ENCODE measurements around the gene SIRT5. TPM values are rescaled to one million over a fixed set of nuclear protein-coding genes. Genes with fewer than 3 reads are reported as not detected.

Gene SIRT5
- total RNA-seq, 1 donor from 2014 or later: 8.9 TPM

- no peak for DNase-seq (ENCODE audit: extremely low read depth, low read depth, low spot score)
Observed at GRCh38 chr6:13586603-13587542, 12.5 kb downstream of the SIRT5 start.

DNA sequence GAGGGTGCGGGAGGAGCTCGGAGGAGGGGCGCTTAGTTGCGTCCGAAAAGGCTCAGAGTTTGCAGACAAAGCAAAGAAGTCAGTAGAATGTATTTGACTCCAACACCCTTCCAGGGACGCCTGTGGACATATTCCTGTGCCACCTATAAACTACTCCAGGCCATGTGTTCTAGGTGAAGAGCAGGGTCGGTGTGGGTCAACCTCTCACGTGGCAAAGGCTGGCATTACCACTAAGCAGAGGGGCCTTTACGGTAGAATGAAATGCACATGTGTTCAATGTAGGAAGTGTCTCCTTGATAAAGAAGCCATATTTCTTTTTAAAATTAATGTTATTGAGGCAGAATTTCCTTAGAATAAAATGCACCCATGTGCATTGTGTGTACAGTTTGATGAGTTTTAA, 15.4 kb downstream of the SIRT5 start:
- no peak for DNase-seq (ENCODE audit: extremely low read depth, low read depth, low spot score)

DNA sequence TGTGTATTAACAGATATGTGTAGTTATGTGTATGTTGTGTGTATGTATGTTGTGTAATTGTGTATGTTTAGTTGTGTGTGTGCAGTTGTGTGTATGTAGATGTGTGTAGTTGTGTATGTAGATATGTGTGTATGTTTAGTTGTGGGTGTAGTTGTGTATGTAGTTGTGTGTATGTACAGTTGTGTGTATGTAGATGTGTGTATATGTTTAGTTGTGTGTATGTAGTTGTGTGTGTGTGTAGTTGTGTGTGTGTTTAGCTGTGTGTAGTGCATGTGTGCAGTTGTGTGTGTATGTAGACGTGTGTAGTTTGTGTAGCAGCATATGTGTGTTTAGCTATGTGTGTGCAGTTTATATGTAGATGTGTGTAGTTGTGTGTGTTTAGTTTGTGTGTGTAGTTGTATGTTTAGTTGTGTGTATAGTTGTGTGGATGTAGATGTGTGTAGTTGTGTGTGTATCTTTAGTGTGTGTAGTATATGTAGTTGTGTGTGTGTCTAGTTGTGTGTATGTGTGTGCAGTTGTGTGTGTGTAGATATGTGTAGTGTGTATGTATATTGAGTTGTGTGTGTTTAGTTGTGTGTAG, 16.3 kb downstream of the SIRT5 start:
- DNase-seq (ENCODE audit: extremely low read depth, low read depth, low spot score): no peak

DNA sequence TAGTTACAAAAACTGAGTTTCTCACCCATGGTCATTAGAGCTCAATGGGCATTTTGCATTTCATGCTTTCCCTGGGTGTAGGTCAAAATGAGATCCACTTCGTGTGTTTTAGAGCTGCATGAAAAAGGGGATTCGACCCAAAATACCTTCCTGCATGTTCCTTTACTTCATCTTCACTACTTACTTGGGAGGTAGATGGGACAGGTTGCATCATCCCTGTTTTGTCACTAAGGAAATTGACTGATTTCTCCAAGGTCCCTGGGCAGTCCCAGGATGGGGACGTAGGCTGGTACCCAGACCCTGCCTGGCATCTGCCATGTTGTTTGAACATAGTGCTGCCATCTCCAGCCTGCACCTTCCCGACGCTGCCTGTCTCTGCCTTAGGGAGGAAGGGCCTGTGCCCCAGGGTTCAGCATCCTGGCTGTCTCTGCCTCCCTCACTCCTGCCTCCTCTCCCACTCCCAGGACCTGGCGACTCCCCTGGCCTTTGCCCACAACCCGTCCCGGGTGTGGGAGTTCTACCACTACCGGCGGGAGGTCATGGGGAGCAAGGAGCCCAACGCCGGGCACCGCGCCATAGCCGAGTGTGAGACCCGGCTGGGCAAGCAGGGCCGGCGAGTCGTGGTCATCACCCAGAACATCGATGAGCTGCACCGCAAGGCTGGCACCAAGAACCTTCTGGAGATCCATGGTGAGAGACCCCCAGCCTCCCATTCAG, 17.0 kb downstream of the SIRT5 start:
- no peak for DNase-seq (ENCODE audit: extremely low read depth, low read depth, low spot score)

DNA sequence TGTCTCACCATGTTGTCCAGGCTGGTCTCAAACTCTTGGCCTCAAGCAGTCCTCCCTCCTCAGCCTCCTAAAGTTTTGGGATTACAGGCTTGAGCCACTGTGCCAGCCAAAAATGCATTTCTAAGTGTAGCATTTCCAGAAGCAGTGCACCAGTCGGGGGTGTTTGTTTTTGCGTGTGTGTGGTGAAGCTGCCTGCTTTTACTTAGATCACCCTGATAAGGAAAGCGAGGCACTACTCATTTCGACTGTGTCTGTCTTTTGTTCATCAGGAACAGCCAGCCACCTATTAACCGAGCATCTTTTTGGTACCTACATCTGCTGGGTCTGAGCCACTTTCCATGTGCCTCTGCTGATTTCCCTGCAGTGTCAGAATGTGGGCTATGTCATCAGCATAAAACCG, 18.7 kb downstream of the SIRT5 start:
- DNase-seq (ENCODE audit: extremely low read depth, low read depth, low spot score): no peak

DNA sequence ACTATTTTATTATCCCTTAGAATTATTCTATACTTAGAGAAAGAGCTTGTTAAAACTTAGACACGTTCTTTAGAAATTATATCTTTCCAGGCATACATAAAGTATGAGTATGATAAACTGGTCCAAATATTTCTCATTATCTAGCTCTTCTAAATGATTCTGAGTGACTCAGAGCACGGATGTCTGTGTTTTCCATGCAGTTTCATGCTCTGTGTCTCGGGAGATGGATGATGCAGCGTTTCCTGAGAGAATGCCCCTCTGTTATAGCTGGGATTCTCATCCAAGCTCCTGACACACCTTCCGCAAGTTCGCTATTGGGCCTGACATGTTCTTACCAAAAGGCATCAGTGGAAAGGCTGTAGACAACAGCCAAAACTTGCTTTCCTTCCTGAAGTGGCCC, 19.3 kb downstream of the SIRT5 start:
- DNase-seq (ENCODE audit: extremely low read depth, low read depth, low spot score): no peak

GRCh38 chr6:13597073-13597472, 22.7 kb downstream of the SIRT5 start:
- no peak for DNase-seq (ENCODE audit: extremely low read depth, low read depth, low spot score)

GRCh38 chr6:13600036-13600435, 25.6 kb downstream of the SIRT5 start:
- no peak for DNase-seq (ENCODE audit: extremely low read depth, low read depth, low spot score)

GRCh38 chr6:13604135-13604534, 29.7 kb downstream of the SIRT5 start:
- no peak for DNase-seq (ENCODE audit: extremely low read depth, low read depth, low spot score)

GRCh38 chr6:13604546-13605416, 30.4 kb downstream of the SIRT5 start:
- no peak for DNase-seq (ENCODE audit: extremely low read depth, low read depth, low spot score)

DNA sequence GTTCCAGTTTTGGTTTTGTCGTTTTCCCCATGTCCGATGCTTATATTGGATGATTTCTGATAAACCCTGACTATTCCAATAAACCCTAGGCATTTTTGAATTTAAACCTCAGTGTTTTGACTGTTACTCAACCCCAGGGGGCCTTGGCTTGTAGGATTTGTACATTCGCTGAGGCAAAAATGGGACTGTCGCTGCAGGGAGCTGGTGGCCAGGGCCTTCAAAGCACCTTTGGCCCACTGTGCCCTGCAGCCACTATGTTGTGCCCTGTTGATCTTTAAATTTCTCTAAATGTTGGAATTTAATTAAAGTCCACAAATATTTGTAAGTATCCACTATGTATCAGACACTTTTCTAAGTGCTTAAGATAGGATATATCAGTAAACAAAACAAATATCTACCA, 31.2 kb downstream of the SIRT5 start:
- DNase-seq (ENCODE audit: extremely low read depth, low read depth, low spot score): no peak

- DNase-seq (ENCODE audit: extremely low read depth, low read depth, low spot score): no peak
Observed at GRCh38 chr6:13611715-13612114, 37.3 kb downstream of the SIRT5 start.

DNA sequence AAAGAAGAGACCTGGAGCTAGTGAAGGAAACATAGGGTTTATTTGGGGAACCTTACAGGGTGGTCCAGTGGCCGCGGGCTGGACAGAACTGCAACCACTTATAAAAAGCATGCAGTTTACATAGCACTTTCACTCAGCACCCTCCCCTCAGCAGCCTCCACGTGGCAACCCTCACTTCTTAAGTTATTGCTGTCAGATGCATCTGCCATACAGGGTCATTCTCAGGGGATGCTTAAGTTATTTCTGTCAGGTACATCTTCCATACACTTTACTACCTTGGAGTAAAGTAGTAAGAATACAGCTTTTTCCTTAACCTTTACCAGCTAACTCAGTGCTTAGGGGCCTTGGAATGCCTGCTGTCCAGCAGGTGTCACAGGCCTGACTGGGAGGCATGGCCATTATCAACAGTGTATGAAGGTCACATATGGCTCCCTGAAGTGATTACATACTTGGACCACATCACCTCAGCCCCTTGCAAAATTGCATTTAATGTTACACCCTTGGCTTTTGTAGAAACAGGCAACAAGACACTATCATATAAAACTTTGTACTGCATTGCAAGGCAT, 38.7 kb downstream of the SIRT5 start:
- DNase-seq (ENCODE audit: extremely low read depth, low read depth, low spot score): no peak

DNA sequence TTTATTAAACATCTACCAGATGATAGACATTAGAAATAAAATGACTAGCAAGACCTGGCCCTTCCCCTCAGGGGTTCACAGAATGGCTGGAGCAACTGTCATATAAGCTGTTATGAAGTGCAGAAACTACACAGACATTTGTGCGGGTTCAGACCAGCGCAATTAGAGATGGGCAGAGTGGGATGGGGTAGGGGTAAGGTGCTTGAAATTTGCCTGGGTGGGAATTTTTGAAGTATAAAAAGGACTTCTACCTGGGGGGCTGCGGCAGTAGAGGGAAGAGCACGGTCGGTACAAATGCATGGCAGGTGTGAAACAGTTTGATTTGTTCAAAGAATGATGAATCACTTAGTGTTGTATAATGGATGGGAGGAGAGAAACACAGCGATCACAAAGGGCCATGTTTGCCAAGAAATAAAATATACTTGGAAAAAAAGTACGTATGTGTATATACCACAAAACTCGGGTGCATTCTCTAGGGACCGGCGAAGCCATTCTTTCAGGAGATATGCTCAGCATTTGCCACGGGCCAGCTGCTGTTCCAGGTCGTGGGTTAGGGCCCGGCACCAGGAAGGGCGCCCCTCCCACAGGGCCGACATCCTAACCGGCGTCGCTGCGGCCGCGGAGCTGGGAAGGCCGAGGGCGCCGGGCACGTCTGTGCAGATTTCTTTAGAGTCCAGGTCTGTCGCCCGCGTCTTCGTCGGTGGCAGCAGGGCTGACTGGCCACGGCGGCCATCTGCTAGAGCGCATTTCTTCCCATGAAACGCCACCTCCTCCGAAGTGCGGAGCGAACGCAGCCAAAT, 39.9 kb downstream of the SIRT5 start:
- no peak for DNase-seq (ENCODE audit: extremely low read depth, low read depth, low spot score)

GRCh38 chr6:13614926-13615791, 40.8 kb downstream of the SIRT5 start, which contains the start of gene NOL7:
NOL7 (plus strand) TSS chr6:13615335; CDS start chr6:13615359, 24 bp downstream.
- DNase-seq (ENCODE audit: extremely low read depth, low read depth, low spot score): peak; percentile 87

- no peak for DNase-seq (ENCODE audit: extremely low read depth, low read depth, low spot score)
Observed at GRCh38 chr6:13615792-13616120, 41.4 kb downstream of the SIRT5 start.

DNA sequence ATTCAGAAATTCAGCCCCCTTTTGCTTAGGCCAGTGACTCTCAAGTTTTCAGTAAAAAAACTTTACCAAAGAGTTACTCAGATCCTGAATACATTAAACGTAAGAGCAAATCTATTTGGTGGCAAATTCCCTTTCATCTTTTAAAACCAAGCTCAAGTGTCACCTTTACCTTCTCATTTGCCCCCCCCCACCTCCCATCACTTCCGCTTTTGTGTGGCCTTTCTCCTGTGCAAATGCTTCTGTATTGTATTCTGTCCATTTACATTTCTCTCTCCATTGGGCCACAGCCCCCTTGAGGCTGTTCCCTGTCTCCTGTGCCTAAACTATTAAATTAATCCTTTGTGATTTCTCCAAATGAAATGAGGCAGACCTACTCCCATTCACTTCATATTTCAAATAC, 42.7 kb downstream of the SIRT5 start:
- no peak for DNase-seq (ENCODE audit: extremely low read depth, low read depth, low spot score)

DNA sequence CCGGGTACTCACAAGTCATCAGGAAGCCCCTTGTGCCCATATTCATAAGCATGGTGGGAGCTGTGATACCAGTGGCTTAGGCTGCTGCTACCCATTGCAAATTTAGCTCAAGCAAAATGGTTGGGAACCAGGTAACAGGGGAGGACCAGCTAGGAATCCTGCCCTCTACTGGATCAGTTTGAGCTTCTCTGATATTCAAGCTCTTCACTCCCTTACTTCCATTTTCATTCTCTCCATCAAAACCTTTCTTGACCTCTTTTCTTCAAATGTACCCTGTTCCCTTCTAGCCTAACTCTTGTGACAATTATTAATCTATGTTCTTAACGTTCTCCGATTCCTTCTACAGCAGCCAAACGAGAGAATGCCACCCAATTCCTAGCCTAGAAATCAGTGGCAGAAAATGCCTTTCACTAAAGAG, 50.5 kb downstream of the SIRT5 start:
- no peak for DNase-seq (ENCODE audit: extremely low read depth, low read depth, low spot score)
